Activated CD4-positive, CD25-positive, alpha-beta regulatory T cell treated with anti-CD3 and anti-CD28 coated beads, Interleukin-2, amount 50 U/mL, for 24 hours (primary cell): ENCODE data around the gene BCKDHB.
"Not testable (repeated sequence)": the region's sequence is repeated elsewhere in the genome, so short reads cannot be mapped to it uniquely, and the experiment has no call there.

ENCODE experiments used
- ATAC-seq, 2 donors: fragments of 150-1000 bp; cut with Tn5 transposase; one replicate each; pipeline ENCODE4 v1.10.0; 2021; ENCODE audit warnings: mild to moderate bottlenecking in 1 of 2, moderate library complexity in 1 of 2

Gene BCKDHB

GRCh38 chr6:80268865-80269730, 162.6 kb downstream of the BCKDHB start:
- no peak for ATAC-seq

- no peak for ATAC-seq
These were observed 164.6 kb downstream of the BCKDHB start for GRCh38 chr6:80271074-80271473.

GRCh38 chr6:80272988-80273387, 166.5 kb downstream of the BCKDHB start:
- ATAC-seq = no peak

- ATAC-seq = no peak
These were observed 170.4 kb downstream of the BCKDHB start for GRCh38 chr6:80276861-80277260.

GRCh38 chr6:80277501-80277900, 171.0 kb downstream of the BCKDHB start:
- no peak for ATAC-seq

GRCh38 chr6:80280262-80281010, 174.0 kb downstream of the BCKDHB start:
- peak; percentile 26 to 34 for ATAC-seq

GRCh38 chr6:80282913-80283554, 176.6 kb downstream of the BCKDHB start:
- ATAC-seq = peak; percentile 80 to 81

- no peak for ATAC-seq
These were observed 180.6 kb downstream of the BCKDHB start for GRCh38 chr6:80287112-80287511.

GRCh38 chr6:80287607-80288006, 181.1 kb downstream of the BCKDHB start:
- ATAC-seq = no peak

GRCh38 chr6:80289727-80290126, 183.3 kb downstream of the BCKDHB start:
- no peak for ATAC-seq

- not testable (repeated sequence) for ATAC-seq
These were observed 188.1 kb downstream of the BCKDHB start for GRCh38 chr6:80294531-80294930.

- no peak for ATAC-seq
These were observed 196.2 kb downstream of the BCKDHB start for GRCh38 chr6:80302716-80303115.

- ATAC-seq = no peak
These were observed 197.5 kb downstream of the BCKDHB start for GRCh38 chr6:80304014-80304413.

- no peak for ATAC-seq
These were observed 208.1 kb downstream of the BCKDHB start for GRCh38 chr6:80314531-80314930.

GRCh38 chr6:80316686-80317231, 210.3 kb downstream of the BCKDHB start:
- ATAC-seq = no peak

- no peak for ATAC-seq
These were observed 212.7 kb downstream of the BCKDHB start for GRCh38 chr6:80319196-80319595.

- no peak for ATAC-seq
These were observed 214.5 kb downstream of the BCKDHB start for GRCh38 chr6:80321011-80321410.

- no peak for ATAC-seq
These were observed 219.3 kb downstream of the BCKDHB start for GRCh38 chr6:80325742-80326141.

- no peak for ATAC-seq
These were observed 222.2 kb downstream of the BCKDHB start for GRCh38 chr6:80328652-80329051.

- ATAC-seq = no peak
These were observed 223.0 kb downstream of the BCKDHB start for GRCh38 chr6:80329496-80329895.

GRCh38 chr6:80330961-80331360, 224.5 kb downstream of the BCKDHB start:
- no peak for ATAC-seq

GRCh38 chr6:80331522-80331921, 225.1 kb downstream of the BCKDHB start:
- no peak for ATAC-seq

- ATAC-seq = no peak
These were observed 225.5 kb downstream of the BCKDHB start for GRCh38 chr6:80331974-80332373.
